PC-3 (cell line): Measurements from ENCODE around the gene PIAS1. TPM values are rescaled to one million over a fixed set of nuclear protein-coding genes. Genes with fewer than 3 reads are reported as not detected.

Experiments
- ATAC-seq: fragments of 200-7000 bp; cut with Tn5 transposase; 2 replicates; pipeline ENCODE4 v1.9.1; 2020; ENCODE audit warnings: mild to moderate bottlenecking, moderate library complexity
- BruUV-seq: library from RNA; stranded (reverse); fragments of 400-500 nt; replicated peaks from 2 replicates; lab custom pipeline; 2021; lab: Mats Ljungman, UMichigan
- CTCF ChIA-PET: fragments of 300-600 bp; sonication (Branson Sonifier 250); formaldehyde crosslinking; loops from one replicate; lab custom pipeline; 2022; ENCODE audit warnings: antibody characterized with exemption; lab: Charles Lee
- POLR2A ChIA-PET: fragments of 300-600 bp; sonication (Branson Sonifier 250); formaldehyde crosslinking; loops from one replicate; lab custom pipeline; 2022; ENCODE audit warnings: antibody characterized with exemption; ENCODE audit not compliant: unreplicated experiment; lab: Charles Lee
- DNase-seq: peaks from one replicate; pipeline ENCODE4 v3.0.0-alpha.2; 2015
- H2AFZ ChIP-seq: fragments of 300-600 bp; sonication (generic); 2 replicates; pipeline ENCODE4 v1.6.0; 2016; ENCODE audit warnings: antibody characterized with exemption, low read length
- H3F3A ChIP-seq: fragments of 300-600 bp; sonication (generic); one replicate; pipeline ENCODE4 v1.6.0; 2017; ENCODE audit warnings: antibody characterized with exemption, low read length, control low read depth, mild to moderate bottlenecking; ENCODE audit not compliant: unreplicated experiment
- H3K27ac ChIP-seq: fragments of 300-600 bp; sonication (generic); 2 replicates; pipeline ENCODE4 v1.5.1; 2016; ENCODE audit warnings: mild to moderate bottlenecking, low read length
- H3K27me3 ChIP-seq: fragments of 300-600 bp; sonication (generic); 2 replicates; pipeline ENCODE4 v1.6.1; 2016; ENCODE audit warnings: low read length, mixed read lengths
- H3K36me3 ChIP-seq: fragments of 300-600 bp; sonication (generic); 2 replicates; pipeline ENCODE4 v1.6.1; 2016; ENCODE audit warnings: low read depth, mixed run types, low read length, mixed read lengths
- H3K4me1 ChIP-seq: fragments of 300-600 bp; sonication (generic); 2 replicates; pipeline ENCODE4 v1.5.1; 2016; ENCODE audit warnings: low read length; ENCODE audit not compliant: insufficient read depth
- H3K4me2 ChIP-seq: fragments of 300-600 bp; sonication (generic); 2 replicates; pipeline ENCODE4 v1.6.0; 2016; ENCODE audit warnings: low read length
- H3K4me3 ChIP-seq: fragments of 300-600 bp; sonication (generic); 2 replicates; pipeline ENCODE4 v1.5.1; 2016; ENCODE audit warnings: mild to moderate bottlenecking, low read length, mixed read lengths
- H3K79me2 ChIP-seq: fragments of 300-600 bp; sonication (generic); 2 replicates; pipeline ENCODE4 v1.6.1; 2017; ENCODE audit warnings: low read length, mixed read lengths
- H3K9ac ChIP-seq: fragments of 300-600 bp; sonication (generic); 2 replicates; pipeline ENCODE4 v1.6.0; 2016; ENCODE audit warnings: mild to moderate bottlenecking, low read length
- H3K9me2 ChIP-seq: fragments of 300-600 bp; sonication (generic); replicated peaks from 2 replicates; pipeline ENCODE4 v1.6.1; 2016; ENCODE audit warnings: mixed run types, low read length, mixed read lengths
- H3K9me3 ChIP-seq: fragments of 300-600 bp; sonication (generic); 2 replicates; pipeline ENCODE4 v1.6.1; 2016; ENCODE audit warnings: low read length, mixed read lengths
- H4K20me1 ChIP-seq: fragments of 300-600 bp; sonication (generic); 2 replicates; pipeline ENCODE4 v1.6.1; 2016; ENCODE audit warnings: low read length, mixed read lengths
- CTCF ChIP-seq: fragments of 300-600 bp; sonication (generic); conservative IDR thresholded peaks from 2 replicates; pipeline ENCODE4 v1.5.1; 2017; ENCODE audit warnings: antibody characterized with exemption, low read depth, mild to moderate bottlenecking, low read length
- EZH2 ChIP-seq: fragments of 300-600 bp; sonication (generic); IDR thresholded peaks from one replicate; pipeline ENCODE4 v1.6.1; 2017; ENCODE audit warnings: antibody characterized with exemption, mild to moderate bottlenecking, low read length; ENCODE audit not compliant: unreplicated experiment
- EZH2phosphoT487 ChIP-seq: fragments of 300-600 bp; sonication (generic); IDR thresholded peaks from 2 replicates; pipeline ENCODE4 v1.6.1; 2018; ENCODE audit warnings: mild to moderate bottlenecking, antibody characterized with exemption, low read length, borderline replicate concordance
- intact Hi-C: fragments of 100-400 bp; cut with micrococcal nuclease; formaldehyde crosslinking; loops from 2 replicates; pipeline ENCODE4 v1.9.0; 2023
- total RNA-seq: library from RNA; depleted of rRNA; stranded (reverse); fragments of >200 nt; gene quantifications from 2 replicates; pipeline ENCODE4 v1.2.3, GENCODE V29; 2014

Gene PIAS1
- total RNA-seq, 1 experiment from 2014 or later, result 21.9 TPM

DNA sequence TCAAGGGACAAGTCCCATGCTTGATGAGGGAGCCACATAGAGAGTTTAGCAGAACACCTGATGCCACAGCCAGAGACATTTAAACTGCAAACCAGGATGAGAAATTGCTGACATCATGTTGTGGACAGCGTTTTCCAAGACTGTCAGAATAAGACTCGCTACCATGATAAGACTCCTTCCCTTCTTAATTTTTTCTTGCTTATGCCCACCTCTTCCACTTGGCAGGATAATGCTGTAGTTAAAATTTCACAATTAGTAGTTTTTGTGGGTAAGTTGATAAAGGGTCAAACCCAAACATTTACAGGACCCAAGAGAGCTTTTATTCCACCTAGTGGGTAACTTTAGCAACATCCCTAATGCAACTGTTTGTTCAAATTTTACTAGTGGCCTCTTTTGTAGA, 3.0 kb upstream of the PIAS1 start:
- Histone ChIP-seq H3K9me2 (no peaks in the 10 kb centered on the region), H3K4me2 (no peak overlapping the region), H3K9me3 (no peaks in the 10 kb centered on the region), H2AFZ (no peak overlapping the region), H3K9ac (no peak overlapping the region), H4K20me1 (peaks cover 5% of the 10 kb centered on the region; the same call in 1 of the 2 replicates), H3K36me3 (no peaks in the 10 kb centered on the region), H3F3A (no peaks in the 10 kb centered on the region), H3K4me1 (peaks cover 10% of the 10 kb centered on the region), H3K27me3 (no peaks in the 10 kb centered on the region), H3K79me2 (peaks cover 20% of the 10 kb centered on the region), H3K27ac (no peak overlapping the region), H3K4me3 (no peak overlapping the region)
- no peak for ATAC-seq
- peak; percentile 28; the same call in 1 of the 2 replicates for TF ChIP-seq CTCF
- TF ChIP-seq EZH2, result no peak
- ChIA-PET POLR2A (no interaction called here), CTCF (interaction anchor here (0.6 kb wide), 1 partner anchor 165 kb away, joined by 4 read pairs; no protein-coding TSS in a partner anchor)
- BruUV-seq, result no TSS peak
- intact Hi-C loops, result no loop called here
- DNase-seq, result no peak

GRCh38 chr15:68051907-68052306, 2.2 kb upstream of the PIAS1 start:
- no peaks in the 10 kb centered on the region for H3K9me2 ChIP-seq
- no peaks in the 10 kb centered on the region for H3K9me3 ChIP-seq
- ChIA-PET POLR2A (no interaction called here), CTCF (no interaction called here)
- H3F3A ChIP-seq, result no peaks in the 10 kb centered on the region
- ATAC-seq (no peak), DNase-seq (no peak)
- H3K36me3 ChIP-seq, result no peaks in the 10 kb centered on the region
- H3K4me2 ChIP-seq, result no peak overlapping the region
- peaks cover 12% of the 10 kb centered on the region for H4K20me1 ChIP-seq
- TF ChIP-seq CTCF (no peak), EZH2 (no peak), EZH2phosphoT487 (no peak)
- peaks cover 28% of the 10 kb centered on the region for H3K79me2 ChIP-seq
- H3K27ac ChIP-seq, result no peak overlapping the region
- no peaks in the 10 kb centered on the region for H3K27me3 ChIP-seq
- peaks cover 18% of the 10 kb centered on the region for H3K4me1 ChIP-seq
- intact Hi-C loops, result no loop called here
- no TSS peak for BruUV-seq
- no peak overlapping the region for H3K9ac ChIP-seq
- no peak overlapping the region for H3K4me3 ChIP-seq
- H2AFZ ChIP-seq, result no peak overlapping the region

- H3K36me3 ChIP-seq, result no peaks in the 10 kb centered on the region
Observed at GRCh38 chr15:68052431-68052830, 1.7 kb upstream of the PIAS1 start.

More at GRCh38 chr15:68052431-68052830, 1.7 kb upstream of the PIAS1 start:
- ChIA-PET CTCF (no interaction called here), POLR2A (no interaction called here)
- H4K20me1 ChIP-seq, result peaks cover 18% of the 10 kb centered on the region
- no peaks in the 10 kb centered on the region for H3K9me3 ChIP-seq
- H3F3A ChIP-seq, result no peaks in the 10 kb centered on the region
- no peaks in the 10 kb centered on the region for H3K9me2 ChIP-seq
- ATAC-seq (no peak), DNase-seq (peak; percentile 33)
- H2AFZ ChIP-seq, result no peak overlapping the region
- no peak overlapping the region for H3K27ac ChIP-seq
- peaks cover 21% of the 10 kb centered on the region for H3K4me1 ChIP-seq
- H3K27me3 ChIP-seq, result no peaks in the 10 kb centered on the region
- H3K4me3 ChIP-seq, result no peak overlapping the region
- H3K9ac ChIP-seq, result no peak overlapping the region
- H3K79me2 ChIP-seq, result peaks cover 33% of the 10 kb centered on the region
- BruUV-seq, result no TSS peak
- no peak for TF ChIP-seq CTCF
- TF ChIP-seq EZH2phosphoT487, result no peak
- TF ChIP-seq EZH2, result no peak
- intact Hi-C loops, result no loop called here
- no peak overlapping the region for H3K4me2 ChIP-seq
